IgD-negative memory B cell (primary cell): ENCODE results near the gene FBRS. TPM values are rescaled to one million over a fixed set of nuclear protein-coding genes. Genes with fewer than 3 reads are reported as not detected.
"Not testable (repeated sequence)": the region's sequence is repeated elsewhere in the genome, so short reads cannot be mapped to it uniquely, and the experiment has no call there.

Experiments
- H3K27ac Mint-ChIP-seq, 3 donors: one replicate each; pipeline ENCODE4 v1.8.0; 2020 to 2022; ENCODE audit warnings: mild to moderate bottlenecking in 3 of 3, mixed read lengths in 3 of 3, moderate library complexity in 1 of 3
- H3K27me3 Mint-ChIP-seq: one replicate; pipeline ENCODE4 v1.8.0; 2021; ENCODE audit warnings: mixed read lengths
- H3K36me3 Mint-ChIP-seq: one replicate; pipeline ENCODE4 v1.8.0; 2020; ENCODE audit warnings: mild to moderate bottlenecking, mixed read lengths
- H3K4me1 Mint-ChIP-seq, 3 donors: one replicate each; pipeline ENCODE4 v1.8.0; 2020 to 2022; ENCODE audit warnings: mixed read lengths in 3 of 3, mild to moderate bottlenecking in 1 of 3
- H3K4me3 Mint-ChIP-seq, 4 donors: one replicate each; pipeline ENCODE4 v1.8.0; 2020 to 2022; ENCODE audit warnings: mild to moderate bottlenecking in 4 of 4, mixed read lengths in 4 of 4, moderate library complexity in 3 of 4
- H3K9me3 Mint-ChIP-seq, 3 donors: one replicate each; pipeline ENCODE4 v1.8.0; 2020 to 2021; ENCODE audit warnings: mixed read lengths in 3 of 3, mild to moderate bottlenecking in 1 of 3
- polyA plus RNA-seq: library from polyadenylated mRNA; unstranded; fragments of 300-500 nt; fragmentation: Illumina TruSeq; gene quantifications from one replicate; pipeline ENCODE4 v1.2.3, GENCODE V29; 2021

Gene FBRS
- polyA plus RNA-seq, 1 donor from 2014 or later, result 7.1 TPM

- peaks cover 14 to 18% (median 16%) of the 10 kb centered on the region in 3 donors for H3K4me1 Mint-ChIP-seq
- H3K36me3 Mint-ChIP-seq, H3K4me3 Mint-ChIP-seq: not testable (repeated sequence)
These were observed 25.8 kb upstream of the FBRS start for GRCh38 chr16:30632454-30632853.

GRCh38 chr16:30633526-30633925, 24.7 kb upstream of the FBRS start:
- no peaks in the 10 kb centered on the region for H3K27me3 Mint-ChIP-seq
- H3K4me1 Mint-ChIP-seq, result peaks cover 14 to 18% (median 18%) of the 10 kb centered on the region in 3 donors
- H3K9me3 Mint-ChIP-seq, result no peaks in the 10 kb centered on the region
- peak overlapping the region; percentile 84 to 99 (median 99) for H3K27ac Mint-ChIP-seq
- peak overlapping the region; percentile 80 to 96 (median 95) for H3K4me3 Mint-ChIP-seq
- H3K36me3 Mint-ChIP-seq, result peaks cover 2% of the 10 kb centered on the region

More at GRCh38 chr16:30632454-30632853, 25.8 kb upstream of the FBRS start:
- not testable (repeated sequence) for H3K27ac Mint-ChIP-seq, H3K9me3 Mint-ChIP-seq, H3K27me3 Mint-ChIP-seq

- peaks cover 10 to 14% (median 12%) of the 10 kb centered on the region in 3 donors for H3K4me1 Mint-ChIP-seq
- H3K27ac Mint-ChIP-seq, result peak overlapping the region in 1 of 3 donors; percentile 62
- peak overlapping the region in 1 of 4 donors; percentile 17 for H3K4me3 Mint-ChIP-seq
These were observed 21.6 kb upstream of the FBRS start for GRCh38 chr16:30636599-30636998.

GRCh38 chr16:30637139-30637538, 21.1 kb upstream of the FBRS start:
- H3K4me1 Mint-ChIP-seq, result peaks cover 10 to 14% (median 12%) of the 10 kb centered on the region in 3 donors
- not testable (repeated sequence) for H3K9me3 Mint-ChIP-seq, H3K4me3 Mint-ChIP-seq, H3K27ac Mint-ChIP-seq, H3K27me3 Mint-ChIP-seq, H3K36me3 Mint-ChIP-seq

More at GRCh38 chr16:30636599-30636998, 21.6 kb upstream of the FBRS start:
- Mint-ChIP-seq H3K9me3 (no peaks in the 10 kb centered on the region), H3K36me3 (no peaks in the 10 kb centered on the region), H3K27me3 (no peaks in the 10 kb centered on the region)

- H3K27ac Mint-ChIP-seq, result peak overlapping the region in 1 of 3 donors; percentile 8
- H3K4me1 Mint-ChIP-seq, result peaks cover 10 to 14% (median 12%) of the 10 kb centered on the region in 3 donors
- H3K9me3 Mint-ChIP-seq, result no peaks in the 10 kb centered on the region
These were observed 20.3 kb upstream of the FBRS start for GRCh38 chr16:30637944-30638343.

GRCh38 chr16:30641378-30641982, 16.8 kb upstream of the FBRS start:
- peaks cover 1% of the 10 kb centered on the region for H3K36me3 Mint-ChIP-seq
- peaks cover 0 to 2% (median 1%) of the 10 kb centered on the region in 3 donors for H3K4me1 Mint-ChIP-seq
- H3K9me3 Mint-ChIP-seq, result no peaks in the 10 kb centered on the region
- peak overlapping the region in 1 of 3 donors; percentile 43 for H3K27ac Mint-ChIP-seq
- H3K4me3 Mint-ChIP-seq, result no peak overlapping the region
- H3K27me3 Mint-ChIP-seq, result no peaks in the 10 kb centered on the region

More at GRCh38 chr16:30637944-30638343, 20.3 kb upstream of the FBRS start:
- peak overlapping the region in 2 of 4 donors; percentile 6 to 35 for H3K4me3 Mint-ChIP-seq
- H3K27me3 Mint-ChIP-seq, result no peaks in the 10 kb centered on the region
- H3K36me3 Mint-ChIP-seq, result peaks cover 1% of the 10 kb centered on the region

GRCh38 chr16:30644334-30644830, 13.8 kb upstream of the FBRS start:
- H3K36me3 Mint-ChIP-seq, result peaks cover 3% of the 10 kb centered on the region
- H3K27ac Mint-ChIP-seq, result no peak overlapping the region
- no peaks in the 10 kb centered on the region for H3K9me3 Mint-ChIP-seq
- no peaks in the 10 kb centered on the region for H3K4me1 Mint-ChIP-seq
- no peaks in the 10 kb centered on the region for H3K27me3 Mint-ChIP-seq
- H3K4me3 Mint-ChIP-seq, result no peak overlapping the region

GRCh38 chr16:30645727-30646126, 12.5 kb upstream of the FBRS start:
- Mint-ChIP-seq H3K4me3 (no peak overlapping the region), H3K27ac (no peak overlapping the region), H3K27me3 (no peaks in the 10 kb centered on the region)

GRCh38 chr16:30647274-30647571, 11.0 kb upstream of the FBRS start:
- H3K27ac Mint-ChIP-seq, result no peak overlapping the region
- H3K4me3 Mint-ChIP-seq, result no peak overlapping the region
- H3K36me3 Mint-ChIP-seq, result peaks cover 1% of the 10 kb centered on the region
- H3K27me3 Mint-ChIP-seq, result no peaks in the 10 kb centered on the region
- H3K4me1 Mint-ChIP-seq, result peaks cover 7 to 12% (median 11%) of the 10 kb centered on the region in 3 donors
- H3K9me3 Mint-ChIP-seq, result no peaks in the 10 kb centered on the region

More at GRCh38 chr16:30645727-30646126, 12.5 kb upstream of the FBRS start:
- Mint-ChIP-seq H3K4me1 (peaks cover 4 to 6% (median 5%) of the 10 kb centered on the region in 3 donors), H3K9me3 (no peaks in the 10 kb centered on the region), H3K36me3 (peaks cover 3% of the 10 kb centered on the region)

- H3K27me3 Mint-ChIP-seq, result no peaks in the 10 kb centered on the region
- H3K36me3 Mint-ChIP-seq, result peaks cover 1% of the 10 kb centered on the region
- H3K27ac Mint-ChIP-seq, result peak overlapping the region; percentile 93 to 98 (median 96)
- no peaks in the 10 kb centered on the region for H3K9me3 Mint-ChIP-seq
- H3K4me1 Mint-ChIP-seq, result peaks cover 7 to 15% (median 14%) of the 10 kb centered on the region in 3 donors
- H3K4me3 Mint-ChIP-seq, result peak overlapping the region; percentile 90 to 100 (median 98)
These were observed 8.4 kb upstream of the FBRS start for GRCh38 chr16:30649725-30650368.

- H3K4me1 Mint-ChIP-seq, result peaks cover 7 to 15% (median 14%) of the 10 kb centered on the region in 3 donors
- H3K27ac Mint-ChIP-seq, result peak within 1 kb of the TSS; percentile 93 to 98 (median 96)
- H3K9me3 Mint-ChIP-seq, result no peaks in the 10 kb centered on the region
- no peaks in the 10 kb centered on the region for H3K27me3 Mint-ChIP-seq
- H3K36me3 Mint-ChIP-seq, result peaks cover 2% of the 10 kb centered on the region
- H3K4me3 Mint-ChIP-seq, result peak within 1 kb of the TSS; percentile 90 to 100 (median 98)
These were observed 7.7 kb upstream of the FBRS start, which contains the start of gene PRR14 for GRCh38 chr16:30650369-30651123. Gene PRR14, plus strand, starts transcription at chr16:30650960. Its CDS starts 686 bp downstream, at chr16:30651646.

GRCh38 chr16:30651124-30652004, 6.9 kb upstream of the FBRS start:
- peak overlapping the region; percentile 90 to 100 (median 98) for H3K4me3 Mint-ChIP-seq

GRCh38 chr16:30652005-30652296, 6.3 kb upstream of the FBRS start:
- peak overlapping the region; percentile 84 to 97 (median 90) for H3K4me3 Mint-ChIP-seq
- H3K9me3 Mint-ChIP-seq, result no peaks in the 10 kb centered on the region
- H3K27me3 Mint-ChIP-seq, result no peaks in the 10 kb centered on the region
- peaks cover 8 to 17% (median 14%) of the 10 kb centered on the region in 3 donors for H3K4me1 Mint-ChIP-seq
- H3K36me3 Mint-ChIP-seq, result peaks cover 4% of the 10 kb centered on the region
- H3K27ac Mint-ChIP-seq, result peak overlapping the region; percentile 86 to 96 (median 93)

More at GRCh38 chr16:30651124-30652004, 6.9 kb upstream of the FBRS start:
- H3K4me1 Mint-ChIP-seq, result peaks cover 7 to 16% (median 14%) of the 10 kb centered on the region in 3 donors
- no peaks in the 10 kb centered on the region for H3K27me3 Mint-ChIP-seq
- H3K36me3 Mint-ChIP-seq, result peaks cover 4% of the 10 kb centered on the region
- peak overlapping the region; percentile 93 to 98 (median 96) for H3K27ac Mint-ChIP-seq
- H3K9me3 Mint-ChIP-seq, result no peaks in the 10 kb centered on the region

- Mint-ChIP-seq H3K36me3 (peaks cover 4% of the 10 kb centered on the region), H3K4me1 (peaks cover 14 to 22% (median 15%) of the 10 kb centered on the region in 3 donors), H3K9me3 (no peaks in the 10 kb centered on the region), H3K4me3 (peak overlapping the region; percentile 73 to 97 (median 84)), H3K27me3 (no peaks in the 10 kb centered on the region), H3K27ac (peak overlapping the region in 2 of 3 donors; percentile 86 to 93)
These were observed 5.5 kb upstream of the FBRS start for GRCh38 chr16:30652718-30653117.
